T1000 (cell line): ENCODE measurements around the gene SNX20.

Experiments
- DNase-seq: peaks from one replicate; lab custom pipeline; 2025; ENCODE audit warnings: mixed read lengths; lab: John Stamatoyannopoulos, UW

Gene SNX20

GRCh38 chr16:50704245-50704644 is 23.1 kb upstream of the SNX20 start:
- no peak for DNase-seq

- no peak for DNase-seq
Measured at GRCh38 chr16:50702725-50703124, 21.6 kb upstream of the SNX20 start.

- no peak for DNase-seq
Measured at GRCh38 chr16:50699326-50700159, 18.4 kb upstream of the SNX20 start.

- DNase-seq: no peak
Measured at GRCh38 chr16:50697881-50698767, 17.0 kb upstream of the SNX20 start.

- no peak for DNase-seq
Measured at GRCh38 chr16:50697421-50697715, 16.3 kb upstream of the SNX20 start.

GRCh38 chr16:50696575-50697420 is 15.7 kb upstream of the SNX20 start:
- no peak for DNase-seq

- DNase-seq: no peak
Measured at GRCh38 chr16:50696126-50696525, 15.0 kb upstream of the SNX20 start.

- DNase-seq: no peak
Measured at GRCh38 chr16:50695017-50696000, 14.2 kb upstream of the SNX20 start.

- DNase-seq: no peak
Measured at GRCh38 chr16:50694206-50694605, 13.1 kb upstream of the SNX20 start.

- DNase-seq: no peak
Measured at GRCh38 chr16:50692999-50693781, 12.1 kb upstream of the SNX20 start, which contains the start of gene NOD2. NOD2 (plus strand) TSS chr16:50693606; CDS start chr16:50699496, 5,890 bp downstream.

- DNase-seq: no peak
Measured at GRCh38 chr16:50692644-50692998, 11.5 kb upstream of the SNX20 start.

- DNase-seq: no peak
Measured at GRCh38 chr16:50690177-50690576, 9.1 kb upstream of the SNX20 start.

- DNase-seq: no peak
Measured at GRCh38 chr16:50688867-50689266, 7.8 kb upstream of the SNX20 start.

GRCh38 chr16:50688083-50688482 is 7.0 kb upstream of the SNX20 start:
- no peak for DNase-seq

- DNase-seq: no peak
Measured at GRCh38 chr16:50685462-50686063, 4.5 kb upstream of the SNX20 start.

GRCh38 chr16:50684823-50685461 is 3.8 kb upstream of the SNX20 start:
- DNase-seq: no peak

GRCh38 chr16:50683689-50684374 is 2.7 kb upstream of the SNX20 start:
- no peak for DNase-seq

GRCh38 chr16:50680556-50680893 is 587 bp downstream of the SNX20 start:
- no peak for DNase-seq
